K562 (cell line): Measurements from ENCODE around the gene RBM22. TPM values are rescaled to one million over a fixed set of nuclear protein-coding genes. Genes with fewer than 3 reads are reported as not detected.

ENCODE experiments used
- DACH1 ChIP-seq: fragments of 450-650 bp; IDR thresholded peaks from 2 replicates; pipeline ENCODE4 v1.6.1; 2018; ENCODE audit not compliant: partially characterized antibody
- EP300 ChIP-seq: IDR thresholded peaks from 2 replicates; pipeline ENCODE4 v1.6.1; 2012; ENCODE audit warnings: low read length, improper control_type of control experiment
- FOXA1 ChIP-seq: fragments of 450-650 bp; IDR thresholded peaks from 2 replicates; pipeline ENCODE4 v1.6.1; 2016; ENCODE audit warnings: mild to moderate bottlenecking, borderline replicate concordance
- FOXA3 ChIP-seq, 2 experiments: fragments of 450-650 bp in 1 of 2; sonication (generic) in 1 of 2; formaldehyde crosslinking; IDR thresholded peaks in 1 of 2; conservative IDR thresholded peaks in 1 of 2; 2 replicates each; pipeline versions ENCODE4 v1.4.0 to v1.8.0; 2020 to 2022; ENCODE audit warnings: mild to moderate bottlenecking in 2 of 2, missing genetic modification reagents in 1 of 2
- FOXJ2 ChIP-seq: fragments of 200-800 bp; sonication (Bioruptor generic); IDR thresholded peaks from 2 replicates; pipeline ENCODE4 v1.6.1; 2016; ENCODE audit warnings: missing genetic modification characterization, missing compliant biosample characterization
- HNRNPH1 ChIP-seq: fragments of 200-400 bp; formaldehyde crosslinking; optimal IDR thresholded peaks from 2 replicates; pipeline ENCODE3; 2017; ENCODE audit warnings: low read depth, mild to moderate bottlenecking, low read length, moderate library complexity
- ILF3 ChIP-seq: fragments of 450-650 bp; IDR thresholded peaks from 2 replicates; pipeline ENCODE4 v1.6.1; 2018; ENCODE audit warnings: antibody characterized with exemption, mild to moderate bottlenecking, moderate library complexity, borderline replicate concordance
- JUND ChIP-seq, 2 experiments: IDR thresholded peaks; 2 replicates in 1 of 2; 3 replicates in 1 of 2; pipeline ENCODE4 v1.6.1; 2011; ENCODE audit warnings: borderline replicate concordance in 2 of 2, low read depth in 2 of 2, low read length in 2 of 2, improper control_type of control experiment in 1 of 2, missing biosample characterization in 1 of 2, missing genetic modification characterization in 1 of 2, missing genetic modification reagents in 1 of 2
- MCM3 ChIP-seq: fragments of 450-650 bp; IDR thresholded peaks from 2 replicates; pipeline ENCODE4 v1.6.1; 2016
- MYC ChIP-seq, 2 experiments: fragments of 250-450 bp in 1 of 2; sonication (Bioruptor Pico) in 1 of 2; IDR thresholded peaks; 2 replicates each; pipeline versions ENCODE4 v1.5.1 to v1.6.1; 2012 to 2021; ENCODE audit warnings: low read depth in 2 of 2, borderline replicate concordance in 1 of 2, improper control_type of control experiment in 1 of 2, low read length in 1 of 2, mild to moderate bottlenecking in 1 of 2, moderate library complexity in 1 of 2
- OTX1 ChIP-seq: fragments of 450-650 bp; formaldehyde crosslinking; IDR thresholded peaks from 2 replicates; pipeline ENCODE4 v1.4.0; 2022; ENCODE audit warnings: mild to moderate bottlenecking
- SAP30 ChIP-seq: fragments of 200-600 bp; sonication (generic); IDR thresholded peaks from 2 replicates; pipeline ENCODE4 v1.6.1; 2012; ENCODE audit warnings: borderline replicate concordance, low read depth, mild to moderate bottlenecking, moderate library complexity, low read length, control low read depth, inconsistent platforms; ENCODE audit not compliant: insufficient read depth, poor library complexity, severe bottlenecking
- TAF9B ChIP-seq: fragments of 450-650 bp; IDR thresholded peaks from 2 replicates; pipeline ENCODE4 v1.6.1; 2018; ENCODE audit warnings: mild to moderate bottlenecking; ENCODE audit not compliant: partially characterized antibody
- ZFP1 ChIP-seq: fragments of 450-650 bp; formaldehyde crosslinking; IDR thresholded peaks from 2 replicates; pipeline ENCODE4 v1.4.0; 2020; ENCODE audit warnings: mild to moderate bottlenecking, mixed read lengths
- ZNF12 ChIP-seq: sonication (generic); formaldehyde crosslinking; IDR thresholded peaks from 2 replicates; pipeline ENCODE4 v1.4.0; 2020; ENCODE audit warnings: mild to moderate bottlenecking, missing genetic modification reagents
- ZNF146 ChIP-seq: IDR thresholded peaks from one replicate; pipeline ENCODE4 v1.6.1; 2018; ENCODE audit warnings: missing compliant biosample characterization; ENCODE audit not compliant: unreplicated experiment
- ZNF165 ChIP-seq: fragments of 250-450 bp; sonication (Bioruptor Pico); IDR thresholded peaks from 2 replicates; pipeline ENCODE4 v1.4.0; 2020; ENCODE audit warnings: borderline replicate concordance
- ZNF696 ChIP-seq: fragments of 250-450 bp; sonication (Bioruptor Pico); conservative IDR thresholded peaks from 2 replicates; pipeline ENCODE4 v1.4.0; 2020; ENCODE audit warnings: mild to moderate bottlenecking, moderate library complexity
- ZNF707 ChIP-seq: fragments of 250-450 bp; sonication (Bioruptor Pico); conservative IDR thresholded peaks from 2 replicates; pipeline ENCODE4 v1.8.0; 2022; ENCODE audit warnings: inconsistent platforms, mild to moderate bottlenecking, moderate library complexity
- ZNF764 ChIP-seq: fragments of 250-450 bp; sonication (Bioruptor Pico); IDR thresholded peaks from 2 replicates; pipeline ENCODE4 v1.4.0; 2020; ENCODE audit warnings: low read depth, mild to moderate bottlenecking, moderate library complexity
- polyA plus RNA-seq, 8 experiments: library from polyadenylated mRNA; depleted of rRNA in 4 of 8; stranded (reverse) in 5 of 8; unstranded in 3 of 8; fragments of >200 nt; fragmentation: Nextera tagmentation in 2 of 8; fragmentation: Illumina TruSeq in 1 of 8; extraction: Ambion mirVana in 2 of 8; extraction: Trizol in 1 of 8; gene quantifications; 2 replicates each; pipeline versions ENCODE4 v1.2.1 to v1.2.3, GENCODE V29; 2011 to 2014; ENCODE audit warnings: inconsistent platforms in 1 of 8, missing spikeins in 1 of 8
- total RNA-seq, 7 experiments: library from RNA; depleted of rRNA in 6 of 7; stranded (reverse); fragments of >200 nt in 6 of 7; fragmentation: Illumina TruSeq in 2 of 7; extraction: Trizol in 2 of 7; gene quantifications; 2 replicates each; pipeline versions ENCODE4 v1.2.1 to v1.2.3, GENCODE V29; 2011 to 2021; ENCODE audit warnings: low replicate concordance in 1 of 7
- TF ChIP-seq, protein P1 (sequence below): fragments of 250-450 bp; sonication (Bioruptor Pico); IDR thresholded peaks from 2 replicates; pipeline ENCODE4 v1.4.0; 2020; ENCODE audit warnings: mild to moderate bottlenecking, moderate library complexity
- TF ChIP-seq, protein P2 (sequence below), 2 experiments: fragments of 450-650 bp in 1 of 2; sonication (generic) in 1 of 2; formaldehyde crosslinking; conservative IDR thresholded peaks; 2 replicates each; pipeline versions ENCODE4 v1.4.0 to v1.8.1; 2020 to 2022; ENCODE audit warnings: mild to moderate bottlenecking in 1 of 2, missing genetic modification reagents in 1 of 2
- TF ChIP-seq, protein P3 (sequence below): IDR thresholded peaks from 2 replicates; pipeline ENCODE4 v1.6.1; 2014; ENCODE audit warnings: antibody characterized with exemption

RBM22 gene
- total and polyA plus RNA-seq, 9 of the 15 experiments (the other 6 are each of a cell fraction or from before 2014, with no cell fraction given), result 31.3 to 82.2 (median 44.8) TPM

DNA sequence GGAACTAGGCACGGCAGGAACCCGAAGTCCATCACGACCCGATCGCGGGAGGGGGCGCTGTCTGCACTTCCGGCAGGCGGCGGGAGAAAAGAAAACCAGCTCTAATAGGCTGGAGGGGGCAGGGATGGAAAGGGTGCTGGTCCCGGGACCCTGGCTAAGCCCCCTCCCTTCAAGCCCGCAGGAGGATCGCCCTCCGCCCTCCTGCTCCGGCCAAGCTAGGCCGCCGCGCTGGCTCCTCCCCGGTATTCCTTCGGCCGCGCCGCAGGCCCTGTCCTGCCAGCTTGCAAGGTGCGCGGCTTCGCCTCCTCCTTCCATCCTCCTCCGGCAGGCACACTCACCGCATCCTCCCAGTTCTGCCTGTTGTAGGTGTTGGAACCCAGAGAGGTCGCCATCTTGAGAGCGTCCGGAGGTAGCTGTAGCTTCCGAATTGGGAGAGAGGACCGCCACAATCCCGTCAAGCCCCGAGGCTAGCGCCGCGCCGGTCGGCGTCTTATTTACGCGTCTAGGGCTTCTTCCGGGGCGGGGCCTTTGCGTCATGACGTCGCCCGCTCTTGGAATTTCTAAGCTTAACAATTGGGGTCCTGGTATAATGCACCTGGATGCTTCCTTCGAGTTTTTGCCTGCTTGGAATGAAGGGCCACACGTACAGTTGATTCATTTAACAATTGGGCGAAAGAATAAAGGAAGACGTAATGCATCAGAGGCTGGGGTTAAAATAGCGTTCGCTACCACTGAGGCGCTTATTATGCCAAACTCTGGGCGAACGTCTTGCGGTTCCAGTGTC, at the start of gene RBM22 (continued):
- no peak for TF ChIP-seq ZNF707 (CRISPR knock-in tag)
- no peak for TF ChIP-seq ZNF696 (CRISPR knock-in tag)
- TF ChIP-seq OTX1 (CRISPR knock-in tag), result no peak
- TF ChIP-seq FOXA3 (CRISPR knock-in tag; conservative IDR thresholded peaks at IDR 0.05 in 1 of 2, IDR thresholded peaks at IDR 0.05 in 1 of 2), result 0 out of 4 replicates have a peak, but pooled peaks of 1 of the 2 experiments have one; percentile 26
- peak; percentile 67 for TF ChIP-seq TAF9B
- no peak for TF ChIP-seq MCM3
- no peak for TF ChIP-seq ZNF764 (CRISPR knock-in tag)
- TF ChIP-seq ZFP1 (CRISPR knock-in tag), result no peak
- TF ChIP-seq, protein P1, sequence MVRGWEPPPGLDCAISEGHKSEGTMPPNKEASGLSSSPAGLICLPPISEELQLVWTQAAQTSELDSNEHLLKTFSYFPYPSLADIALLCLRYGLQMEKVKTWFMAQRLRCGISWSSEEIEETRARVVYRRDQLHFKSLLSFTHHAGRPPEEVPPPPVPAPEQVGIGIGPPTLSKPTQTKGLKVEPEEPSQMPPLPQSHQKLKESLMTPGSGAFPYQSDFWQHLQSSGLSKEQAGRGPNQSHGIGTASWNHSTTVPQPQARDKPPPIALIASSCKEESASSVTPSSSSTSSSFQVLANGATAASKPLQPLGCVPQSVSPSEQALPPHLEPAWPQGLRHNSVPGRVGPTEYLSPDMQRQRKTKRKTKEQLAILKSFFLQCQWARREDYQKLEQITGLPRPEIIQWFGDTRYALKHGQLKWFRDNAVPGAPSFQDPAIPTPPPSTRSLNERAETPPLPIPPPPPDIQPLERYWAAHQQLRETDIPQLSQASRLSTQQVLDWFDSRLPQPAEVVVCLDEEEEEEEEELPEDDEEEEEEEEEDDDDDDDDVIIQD, result no peak
- TF ChIP-seq ILF3, result peak; percentile 67; the same call in 1 of the 2 replicates
- TF ChIP-seq ZNF12 (CRISPR knock-in tag), result no peak; the same call in 1 of the 2 replicates
- TF ChIP-seq ZNF165 (CRISPR knock-in tag), result no peak
- TF ChIP-seq ZNF146 (CRISPR knock-in tag), result no peak
- TF ChIP-seq EP300, result peak; percentile 26; the same call in 1 of the 2 replicates
- 0 out of 2 replicates have a peak, but pooled peaks have one; percentile 37 for TF ChIP-seq FOXJ2 (tag)
- peak; percentile 37 for TF ChIP-seq SAP30
- TF ChIP-seq JUND (IDR thresholded peaks at IDR 0.05; ENCODE audit: borderline replicate concordance, low read depth, low read length), result peak; percentile 54; the same call in 1 of the 2 replicates
- no peak; the same call in 2 of the 3 replicates for TF ChIP-seq JUND (tag; IDR thresholded peaks at IDR 0.05; ENCODE audit: borderline replicate concordance, low read depth, low read length)
- TF ChIP-seq, protein P2, sequence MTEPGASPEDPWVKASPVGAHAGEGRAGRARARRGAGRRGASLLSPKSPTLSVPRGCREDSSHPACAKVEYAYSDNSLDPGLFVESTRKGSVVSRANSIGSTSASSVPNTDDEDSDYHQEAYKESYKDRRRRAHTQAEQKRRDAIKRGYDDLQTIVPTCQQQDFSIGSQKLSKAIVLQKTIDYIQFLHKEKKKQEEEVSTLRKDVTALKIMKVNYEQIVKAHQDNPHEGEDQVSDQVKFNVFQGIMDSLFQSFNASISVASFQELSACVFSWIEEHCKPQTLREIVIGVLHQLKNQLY (CRISPR knock-in tag; conservative IDR thresholded peaks at IDR 0.05), result no peak
- TF ChIP-seq, protein P3, sequence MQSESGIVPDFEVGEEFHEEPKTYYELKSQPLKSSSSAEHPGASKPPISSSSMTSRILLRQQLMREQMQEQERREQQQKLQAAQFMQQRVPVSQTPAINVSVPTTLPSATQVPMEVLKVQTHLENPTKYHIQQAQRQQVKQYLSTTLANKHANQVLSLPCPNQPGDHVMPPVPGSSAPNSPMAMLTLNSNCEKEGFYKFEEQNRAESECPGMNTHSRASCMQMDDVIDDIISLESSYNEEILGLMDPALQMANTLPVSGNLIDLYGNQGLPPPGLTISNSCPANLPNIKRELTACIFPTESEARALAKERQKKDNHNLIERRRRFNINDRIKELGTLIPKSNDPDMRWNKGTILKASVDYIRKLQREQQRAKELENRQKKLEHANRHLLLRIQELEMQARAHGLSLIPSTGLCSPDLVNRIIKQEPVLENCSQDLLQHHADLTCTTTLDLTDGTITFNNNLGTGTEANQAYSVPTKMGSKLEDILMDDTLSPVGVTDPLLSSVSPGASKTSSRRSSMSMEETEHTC, result no peak
- no peak for TF ChIP-seq FOXA1
- TF ChIP-seq HNRNPH1, result no peak
- peak; percentile 17; the same call in 1 of the 2 replicates for TF ChIP-seq MYC (IDR thresholded peaks at IDR 0.05; ENCODE audit: low read depth, low read length)
- TF ChIP-seq MYC (CRISPR knock-in tag; IDR thresholded peaks at IDR 0.05; ENCODE audit: borderline replicate concordance, low read depth), result 0 out of 2 replicates have a peak, but pooled peaks have one; percentile 55
- TF ChIP-seq DACH1, result no peak
